HG03439 (cell line): Measurements from ENCODE around the gene LBX2.

Experiments
- ATAC-seq: cut with Tn5 transposase; IDR thresholded peaks from one replicate; pipeline ENCODE4 v1.9.1; 2021; ENCODE audit warnings: mild to moderate bottlenecking, moderate library complexity; ENCODE audit not compliant: unreplicated experiment

LBX2 gene

DNA sequence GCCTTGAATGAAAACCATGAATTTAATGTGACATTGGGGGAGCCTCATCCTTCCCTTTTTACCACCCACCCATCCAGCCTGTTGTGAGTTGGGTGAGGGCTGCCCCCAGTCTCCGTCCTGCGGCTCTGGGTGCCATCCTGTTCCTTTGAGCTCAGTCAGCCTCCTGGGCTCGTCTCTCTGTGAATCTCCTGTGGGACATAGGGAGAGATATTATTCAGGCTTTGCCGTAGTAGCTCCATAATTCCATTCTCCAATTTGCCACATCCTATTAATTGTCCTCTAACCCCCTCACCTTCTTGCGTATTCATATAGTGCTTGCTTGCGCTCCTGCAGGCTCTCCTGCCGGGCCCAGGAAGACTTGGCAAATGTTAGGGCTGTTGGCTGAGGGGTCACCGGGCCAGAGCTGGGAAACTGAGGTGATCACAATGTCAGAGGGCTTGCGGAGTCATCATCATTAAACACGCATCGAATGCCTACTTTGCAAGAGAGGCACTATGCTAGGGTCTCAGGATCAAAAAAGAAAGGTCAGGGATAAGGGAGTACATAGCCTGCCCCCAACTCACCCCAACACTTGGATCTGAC is 27.3 kb upstream of the LBX2 start:
- no peak for ATAC-seq

DNA sequence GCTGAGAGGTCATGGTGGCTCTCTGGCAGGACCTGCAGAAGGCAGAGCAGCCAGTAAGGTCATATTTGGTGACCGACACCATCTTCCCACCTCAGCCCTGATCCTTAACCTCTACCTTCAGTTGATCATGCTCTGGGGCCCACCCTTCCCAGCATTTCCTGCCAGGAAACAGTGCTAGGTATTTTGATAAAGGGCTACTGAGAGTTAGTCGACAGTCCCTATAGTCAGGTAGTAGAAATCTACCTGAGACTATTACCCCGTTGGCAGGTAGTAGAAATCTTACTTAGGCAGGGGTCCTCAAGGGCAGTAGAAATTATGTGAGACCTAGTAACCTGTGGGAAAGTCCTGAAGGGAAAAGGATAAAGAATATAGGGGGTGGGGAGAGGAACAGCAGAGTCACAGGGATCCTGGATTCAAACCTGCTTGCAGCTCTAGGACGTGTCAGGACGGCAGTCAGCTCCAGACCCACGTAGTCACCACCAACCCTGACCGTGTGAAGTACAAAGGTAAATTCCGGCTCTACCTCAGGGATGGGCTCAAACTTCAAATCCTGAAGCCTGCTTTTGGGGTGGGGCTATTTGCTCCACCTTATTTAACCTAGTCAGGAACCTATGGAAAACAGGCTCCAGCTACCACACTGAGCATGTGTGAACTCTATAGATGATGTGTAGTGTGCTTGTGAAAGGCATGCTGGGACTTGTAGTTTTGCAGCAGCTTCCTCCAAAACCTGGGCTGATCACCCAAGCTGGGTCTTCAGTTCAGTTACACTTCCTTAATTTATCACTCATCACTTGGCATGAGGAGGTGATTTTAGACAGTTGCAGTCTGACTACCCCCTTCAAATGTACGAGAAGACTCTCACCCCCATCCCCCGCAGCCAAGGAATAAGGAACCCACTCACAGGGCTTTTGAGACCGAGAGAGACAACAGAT is 26.6 kb upstream of the LBX2 start, which contains the start of gene DQX1:
Gene DQX1 (minus strand): TSS at position 515 of the 932 bp plus-strand sequence. CDS start 502 bp downstream, at position 13.
- ATAC-seq = no peak

GRCh38 chr2:74524955-74525716 is 25.7 kb upstream of the LBX2 start:
- ATAC-seq = no peak

GRCh38 chr2:74524005-74524404 is 24.6 kb upstream of the LBX2 start:
- no peak for ATAC-seq

DNA sequence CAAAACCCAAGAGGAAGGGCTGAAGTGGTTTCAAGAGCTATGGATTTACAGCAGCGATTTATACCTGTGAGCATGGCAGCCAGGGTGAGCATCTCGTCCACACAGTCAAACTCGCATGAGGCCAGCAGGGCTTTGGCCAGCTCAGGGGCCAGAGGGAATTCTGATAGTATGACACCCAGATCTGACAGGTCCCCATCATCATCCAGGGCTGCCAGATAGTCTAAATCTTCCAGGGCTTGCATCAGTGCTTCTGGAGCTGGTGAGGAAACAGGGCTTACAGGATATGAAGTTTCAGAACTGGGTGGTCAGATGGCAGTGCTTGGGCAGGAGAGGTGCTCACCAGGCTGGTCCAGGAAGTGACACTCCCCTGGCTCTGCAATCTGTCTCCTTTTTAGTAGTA is 23.1 kb upstream of the LBX2 start:
- no peak for ATAC-seq

DNA sequence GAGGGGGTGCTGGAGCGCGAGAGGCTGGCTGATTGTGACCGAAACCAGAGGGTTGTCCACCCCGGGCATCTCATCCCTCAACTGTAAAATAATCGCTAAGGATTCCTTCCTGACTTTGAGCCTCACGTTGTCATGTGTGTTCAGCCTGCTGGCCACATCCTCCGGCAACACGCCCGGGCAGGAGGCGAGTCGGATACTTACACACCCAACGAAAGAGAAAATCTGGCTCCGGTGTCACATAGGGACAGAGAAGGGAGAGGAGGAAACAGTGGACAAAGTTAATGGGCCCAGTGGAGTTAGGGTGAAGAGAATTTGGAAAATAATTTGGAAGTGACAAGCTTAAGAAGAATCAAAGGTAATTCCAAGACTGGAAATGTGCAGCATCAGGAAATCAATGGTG is 17.2 kb upstream of the LBX2 start:
- ATAC-seq = no peak

GRCh38 chr2:74515981-74516633 is 16.7 kb upstream of the LBX2 start:
- no peak for ATAC-seq

DNA sequence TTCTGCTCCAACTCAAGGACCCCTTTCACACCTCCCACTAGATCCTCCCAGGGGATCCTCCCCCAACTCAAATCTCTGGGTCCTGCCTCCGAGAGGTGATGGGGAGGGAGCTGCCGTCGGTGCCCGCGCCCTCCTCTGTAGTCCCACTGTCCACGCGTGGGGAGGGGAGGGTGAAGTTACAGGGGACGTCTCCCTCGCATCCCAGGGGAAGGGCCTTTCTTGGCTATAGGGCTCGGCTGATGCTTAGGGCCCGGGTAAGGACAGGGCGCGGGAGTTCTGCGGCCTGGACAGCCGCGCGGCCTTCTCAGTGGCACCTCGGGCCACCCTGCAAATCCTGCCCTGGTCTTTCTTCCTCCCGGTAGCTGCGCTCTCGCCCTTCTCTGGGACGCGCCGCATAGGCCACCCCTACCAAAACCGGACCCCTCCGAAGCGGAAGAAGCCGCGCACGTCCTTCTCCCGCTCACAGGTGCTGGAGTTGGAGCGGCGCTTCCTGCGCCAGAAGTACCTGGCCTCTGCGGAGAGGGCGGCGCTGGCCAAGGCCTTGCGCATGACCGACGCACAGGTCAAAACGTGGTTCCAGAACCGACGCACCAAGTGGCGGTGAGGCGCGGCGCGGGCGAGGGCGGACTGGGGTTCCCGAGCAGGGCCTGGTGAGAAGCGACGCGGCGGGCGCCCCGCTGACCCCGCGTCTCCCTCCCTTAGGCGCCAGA is 16.0 kb upstream of the LBX2 start:
- ATAC-seq = no peak

DNA sequence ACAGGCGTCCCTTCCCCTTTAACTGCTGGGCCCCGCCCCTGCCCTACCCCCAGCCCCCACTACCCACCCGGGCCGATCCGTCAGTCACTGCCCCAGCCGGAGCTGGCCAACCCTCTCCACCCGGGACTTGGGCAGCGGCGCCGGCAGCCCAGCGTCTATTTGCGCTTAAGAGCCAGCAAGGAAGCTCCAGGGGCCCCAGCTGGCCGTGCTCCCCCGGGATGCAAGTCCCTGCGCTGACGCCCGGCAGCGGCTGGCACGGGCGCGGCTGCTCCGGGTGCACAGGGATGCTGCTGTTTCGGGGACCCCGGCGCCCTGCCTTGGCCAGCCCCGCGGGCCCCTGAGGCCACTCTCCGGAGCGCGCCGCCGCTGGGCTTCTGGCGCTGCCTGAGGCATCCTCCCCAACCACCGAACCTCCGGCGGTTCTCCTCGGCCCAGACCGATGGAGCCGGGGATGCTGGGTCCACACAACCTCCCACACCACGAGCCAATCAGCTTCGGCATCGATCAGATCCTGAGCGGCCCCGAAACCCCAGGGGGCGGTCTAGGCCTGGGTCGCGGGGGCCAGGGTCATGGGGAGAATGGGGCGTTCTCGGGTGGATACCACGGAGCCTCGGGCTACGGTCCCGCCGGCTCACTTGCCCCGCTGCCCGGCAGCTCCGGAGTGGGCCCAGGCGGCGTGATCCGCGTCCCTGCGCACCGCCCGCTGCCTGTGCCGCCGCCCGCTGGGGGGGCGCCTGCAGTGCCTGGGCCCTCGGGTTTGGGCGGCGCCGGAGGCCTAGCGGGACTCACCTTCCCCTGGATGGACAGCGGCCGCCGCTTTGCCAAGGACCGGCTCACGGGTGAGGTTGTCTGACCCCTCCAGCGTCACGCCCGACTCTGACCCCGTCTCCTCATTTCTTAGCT is 15.2 kb upstream of the LBX2 start, which contains the start of gene TLX2:
Gene TLX2 (plus strand): TSS at position 83 of the 903 bp plus-strand sequence. CDS start 357 bp downstream, at position 440.
- no peak for ATAC-seq

DNA sequence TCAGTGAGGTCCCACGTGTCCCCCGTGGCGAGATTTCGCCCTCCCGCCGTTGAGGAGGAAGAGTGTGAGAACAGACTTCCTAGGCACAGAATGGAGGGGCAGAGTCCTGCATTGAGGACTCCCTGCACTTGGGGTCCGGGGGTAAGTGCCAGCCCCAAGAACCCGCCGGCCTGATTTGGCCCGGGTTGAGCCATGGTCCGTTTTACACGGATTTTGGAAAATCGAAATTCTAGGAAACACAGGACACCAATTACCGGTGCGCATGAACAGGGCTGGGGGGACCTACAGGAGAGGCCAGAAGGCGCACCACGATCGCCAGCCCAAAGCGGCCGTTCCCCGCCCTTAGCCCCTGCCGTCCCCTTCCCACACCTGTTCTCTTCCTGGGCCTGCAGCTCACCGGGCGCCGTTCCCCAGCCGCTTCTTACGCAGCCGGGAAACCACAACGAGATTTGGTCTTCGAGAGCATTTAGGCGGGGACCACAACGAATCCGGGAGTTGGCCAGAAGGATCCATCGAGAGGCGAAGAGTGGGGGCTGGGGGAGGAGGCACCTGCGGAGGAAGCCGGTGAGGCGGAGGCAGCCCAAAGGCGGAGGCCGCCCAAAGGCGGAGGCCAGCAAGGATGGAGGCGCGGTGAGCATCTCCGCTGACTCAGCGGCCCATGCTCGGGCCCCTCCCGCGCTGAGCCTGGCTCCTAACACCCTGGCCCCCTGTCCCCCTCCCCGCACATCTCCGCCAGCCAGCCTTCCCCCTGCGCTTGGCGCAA is 14.4 kb upstream of the LBX2 start:
- no peak for ATAC-seq

DNA sequence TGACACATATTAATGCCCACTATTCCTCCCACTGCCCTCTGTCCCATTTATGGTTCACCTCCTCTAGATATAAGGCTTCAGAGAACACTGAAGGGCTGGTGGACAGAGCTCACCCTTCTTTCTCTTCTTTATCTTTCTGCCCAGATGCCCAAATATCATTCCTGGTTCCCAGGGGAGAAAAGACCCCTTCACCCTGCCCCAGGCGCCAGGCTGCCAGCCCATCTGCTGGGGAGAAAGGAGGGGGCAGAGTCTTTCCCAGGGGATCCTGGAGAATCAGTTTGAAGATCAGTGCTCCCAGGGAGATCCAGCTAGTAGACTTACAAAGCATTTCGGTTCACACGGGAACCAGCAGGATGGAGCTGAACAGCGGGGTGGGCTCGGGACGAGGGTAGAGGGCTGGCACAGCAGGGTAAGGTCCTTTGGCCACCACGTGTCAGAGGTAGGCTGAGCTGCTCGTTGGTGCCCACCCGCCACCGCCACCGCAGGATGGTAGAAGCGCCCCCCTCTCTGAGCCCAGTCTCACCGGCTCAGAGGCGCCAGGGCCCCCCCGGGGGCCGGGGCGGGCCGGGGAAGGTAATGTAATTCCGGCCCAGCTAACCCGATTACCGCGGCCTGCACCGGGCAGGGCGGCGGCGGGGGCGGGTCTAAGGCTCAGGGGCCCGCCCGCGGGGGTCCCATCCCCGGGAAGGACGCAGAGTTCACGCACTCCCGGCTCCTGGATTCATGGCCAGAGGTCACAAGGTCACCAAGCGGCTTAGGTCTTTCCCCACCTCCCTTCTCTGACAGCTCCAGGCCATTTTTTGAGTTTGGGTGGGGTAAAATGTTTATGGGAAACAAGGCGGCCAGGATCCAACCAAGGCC is 13.6 kb upstream of the LBX2 start:
- ATAC-seq = no peak

- no peak for ATAC-seq
Observed at GRCh38 chr2:74511104-74511989, 11.9 kb upstream of the LBX2 start.

- no peak for ATAC-seq
Observed at GRCh38 chr2:74510272-74510671, 10.9 kb upstream of the LBX2 start.

DNA sequence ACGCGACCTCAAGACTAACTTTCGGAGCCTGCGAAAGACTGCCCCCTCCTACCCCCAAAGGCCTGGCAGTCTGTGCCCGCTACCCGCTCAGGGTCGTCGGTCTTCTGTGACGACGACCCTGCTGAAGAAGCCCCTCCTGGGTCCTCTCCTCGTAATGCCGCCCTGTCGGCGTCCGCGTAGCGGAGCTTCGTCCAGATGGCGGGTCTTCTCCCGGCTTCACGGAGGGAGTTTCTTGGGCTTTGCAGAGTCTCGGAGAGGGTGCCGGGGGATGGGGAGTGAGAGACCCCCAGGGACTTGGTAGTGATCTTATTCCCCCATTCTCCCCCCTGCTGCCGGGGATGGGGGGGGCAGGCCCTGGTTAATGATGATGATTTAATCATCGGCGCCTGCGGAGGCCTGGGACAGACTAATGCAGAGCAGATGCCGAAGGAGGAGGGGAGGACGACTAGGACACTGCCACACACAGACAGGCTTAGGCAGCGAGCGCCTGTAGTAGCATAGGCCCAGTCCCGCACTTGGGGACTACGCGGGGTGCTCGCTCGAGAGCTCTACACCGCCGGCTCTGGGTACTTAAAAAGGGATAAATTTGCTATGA is 8.6 kb upstream of the LBX2 start:
- ATAC-seq = peak; percentile 7

DNA sequence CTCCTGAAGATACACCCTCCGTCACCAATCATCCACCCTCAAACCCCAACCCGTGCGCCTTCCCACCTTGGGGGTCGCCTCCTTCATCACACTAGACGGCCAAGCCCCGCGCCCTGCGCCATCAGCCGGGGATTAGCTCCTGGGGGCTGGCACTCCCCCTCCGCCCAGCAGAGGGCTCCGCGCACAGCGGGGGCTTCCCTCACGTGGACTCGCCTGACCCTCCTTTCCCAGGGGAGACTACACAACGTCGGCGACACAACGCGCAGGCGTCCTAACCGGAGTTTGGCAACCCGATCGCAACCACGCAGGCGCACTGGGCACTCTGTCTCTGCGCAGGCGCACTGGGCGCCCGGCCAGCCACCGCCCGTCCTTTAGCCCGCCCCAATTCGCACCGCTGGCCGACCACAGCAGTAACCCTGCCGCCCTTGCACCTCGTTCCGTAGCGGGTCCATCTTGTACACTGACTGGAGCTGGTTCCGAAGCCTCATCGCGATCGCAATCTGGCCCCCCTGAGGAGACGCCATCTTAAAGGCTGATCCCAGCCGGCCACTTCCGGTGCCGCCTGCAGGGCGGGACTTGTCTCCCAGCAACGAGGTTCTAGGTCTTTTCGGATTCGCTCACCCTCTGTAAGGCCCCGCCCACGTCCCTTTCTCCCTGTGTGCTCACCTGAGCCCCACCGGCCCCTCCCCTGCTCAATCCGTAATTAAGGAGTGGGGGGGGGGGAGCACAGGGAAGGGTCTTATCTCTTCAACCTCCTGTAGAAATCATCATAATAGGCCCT is 7.9 kb upstream of the LBX2 start, which contains the start of gene PCGF1:
Gene PCGF1 (minus strand): TSS at position 551 of the 781 bp plus-strand sequence. CDS start 27 bp downstream, at position 524.
- ATAC-seq = peak; percentile 91
